Right hindlimb (tissue), 1 donor: ENCODE results near the gene HBG1.

ENCODE experiments used
- DNase-seq: peaks from one replicate; pipeline ENCODE4 v3.0.0-alpha.2; 2018

The HBG1 gene

DNA sequence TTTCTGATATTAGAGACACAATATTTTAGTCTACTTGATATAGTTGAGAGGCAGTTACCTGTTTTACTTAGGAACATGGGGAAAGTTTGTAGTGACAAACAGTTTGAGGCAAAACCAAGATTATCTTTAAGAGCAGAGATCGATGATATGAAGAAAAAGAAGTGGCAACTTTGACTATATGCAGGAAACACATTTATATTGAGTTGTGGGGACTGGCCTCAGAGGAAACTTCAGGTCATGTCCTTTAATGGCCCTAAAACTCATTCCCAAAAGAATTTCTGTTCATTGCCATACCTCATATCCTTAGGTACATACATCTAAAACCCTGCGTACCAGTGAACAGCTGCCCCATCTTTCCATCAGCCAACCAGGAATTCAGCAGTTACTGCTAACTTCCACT lies 4.5 kb downstream of the HBG1 start:
- no peak for DNase-seq

DNA sequence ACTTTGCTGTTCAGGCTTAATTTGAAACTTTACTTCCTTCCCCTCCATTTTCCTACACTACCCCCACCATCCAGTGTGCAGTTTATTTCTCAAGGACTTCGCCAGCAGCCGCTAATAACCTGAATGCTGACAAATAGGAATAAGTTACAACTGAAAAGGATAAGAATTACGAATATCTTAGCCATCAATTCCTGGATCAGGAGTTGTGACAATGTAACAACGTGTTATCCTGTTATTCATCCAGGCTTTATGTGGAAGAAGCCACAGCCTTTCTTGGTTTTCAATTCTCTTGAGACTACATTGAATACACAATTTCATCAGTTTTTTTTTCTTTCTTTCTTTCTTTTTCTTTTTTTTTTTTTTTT lies 5.9 kb downstream of the HBG1 start:
- no peak for DNase-seq

DNA sequence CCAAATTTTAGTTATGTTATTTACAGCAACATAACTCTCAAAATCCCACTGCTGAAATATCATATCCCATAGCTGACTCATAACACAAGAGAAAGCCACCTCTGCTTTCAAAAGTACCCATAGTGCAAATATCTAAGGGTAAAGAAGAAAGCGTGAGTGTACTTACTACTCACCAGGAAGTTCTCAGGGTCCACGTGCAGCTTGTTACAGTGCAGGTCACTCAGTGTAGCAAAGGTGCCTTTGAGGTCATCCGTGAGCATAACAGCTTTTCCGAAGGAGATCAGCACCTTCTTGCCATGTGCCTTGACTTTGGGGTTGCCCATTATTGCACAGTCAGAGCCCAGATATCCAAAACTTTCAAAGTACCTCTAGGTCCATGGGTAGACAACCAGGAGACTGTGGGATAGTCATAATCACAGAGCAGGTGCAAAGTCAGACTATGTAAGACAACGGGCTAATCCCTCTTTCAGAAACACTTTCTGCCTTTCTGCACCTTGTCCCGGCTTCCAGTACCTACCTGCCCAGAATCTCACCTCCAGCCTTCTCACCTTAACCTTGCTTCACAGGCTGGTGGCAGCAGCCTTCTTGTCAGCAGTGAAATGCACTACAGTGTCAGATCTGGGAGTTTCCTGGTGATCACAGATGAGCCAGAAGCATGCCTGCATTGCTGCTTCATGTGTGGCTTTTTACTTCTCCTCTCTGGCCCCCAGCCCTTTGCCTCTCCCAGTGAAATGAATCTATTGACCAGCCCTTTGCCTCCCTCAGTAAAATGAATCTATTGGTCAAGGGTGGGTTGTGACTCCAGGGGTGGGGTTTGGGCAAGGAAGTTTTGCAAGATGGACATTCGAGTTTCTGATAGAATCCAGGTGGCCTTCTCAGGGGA lies 6.5 kb downstream of the HBG1 start:
- DNase-seq, result no peak

DNA sequence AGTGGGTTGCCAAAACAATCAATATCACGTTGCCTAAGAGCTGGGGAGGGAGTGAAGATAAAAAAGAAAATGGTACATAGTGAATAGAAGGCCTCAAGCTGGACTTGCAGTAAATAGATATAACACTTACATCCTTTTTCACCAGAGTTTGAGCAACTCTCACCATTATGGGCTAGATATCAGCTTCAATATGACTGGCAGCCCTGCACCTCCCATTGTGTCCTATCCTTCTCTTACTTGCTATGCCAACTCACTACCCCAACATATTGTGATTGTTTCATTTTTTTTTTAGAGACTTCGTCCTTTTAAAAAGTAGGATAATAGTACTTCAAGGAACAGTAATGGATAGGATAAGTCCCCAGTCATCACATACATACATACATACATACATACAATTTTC lies 7.4 kb downstream of the HBG1 start:
- DNase-seq, result no peak

DNA sequence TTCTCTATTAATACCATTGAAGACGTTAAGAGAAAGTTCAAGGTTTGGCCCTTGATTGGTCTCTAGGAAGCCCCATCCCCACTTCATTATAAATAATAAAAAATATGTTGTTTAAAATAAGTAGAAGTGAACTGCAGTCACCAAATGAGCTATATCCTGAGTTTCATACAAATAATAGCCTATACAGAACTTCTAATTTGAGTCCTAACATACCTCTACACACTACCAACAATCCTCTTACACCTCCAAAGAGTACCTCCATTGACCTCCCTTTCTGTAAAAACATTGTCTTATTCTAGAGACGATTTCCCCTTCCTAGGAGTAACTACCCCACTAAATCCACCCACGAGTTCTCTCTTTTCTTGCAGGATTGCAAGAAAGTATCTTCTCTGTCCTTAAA lies 8.2 kb downstream of the HBG1 start:
- no peak for DNase-seq

DNA sequence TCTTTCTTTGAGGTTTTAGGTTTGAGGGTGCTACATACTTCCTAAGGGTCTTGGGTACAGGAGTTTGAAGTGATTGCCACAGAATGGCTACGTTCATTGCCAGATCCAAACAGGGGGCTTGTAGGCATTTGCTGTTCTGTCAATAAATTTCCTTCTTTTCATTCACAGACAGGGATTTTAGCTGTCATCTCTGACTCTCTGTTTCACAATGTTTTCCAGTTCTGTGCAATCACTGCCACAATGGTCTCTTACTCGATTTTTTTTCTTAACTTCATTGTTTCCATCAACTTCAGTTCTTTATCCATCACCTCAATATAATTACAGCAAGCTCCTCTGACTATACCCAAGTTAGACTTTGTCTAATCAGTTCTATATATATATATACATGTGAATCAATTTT lies 9.2 kb downstream of the HBG1 start:
- no peak for DNase-seq

DNA sequence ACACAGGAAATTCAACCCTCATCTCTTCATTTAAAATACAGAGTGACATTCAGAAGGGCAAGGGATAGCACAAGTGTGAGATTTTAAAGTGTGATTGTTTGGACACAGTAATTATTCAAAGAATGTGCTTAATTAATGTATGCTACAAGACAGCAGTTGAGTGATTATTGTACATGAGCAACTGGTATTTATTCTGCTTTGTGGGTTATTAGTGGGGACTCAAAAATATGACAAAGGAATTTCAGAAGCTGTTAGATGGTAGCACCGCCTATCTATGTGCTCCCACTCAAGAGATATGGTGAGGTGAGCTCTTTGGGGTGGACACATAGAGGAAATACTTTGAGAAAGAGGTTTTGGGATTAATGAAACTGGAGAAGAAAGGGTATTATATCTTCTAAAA lies 9.6 kb downstream of the HBG1 start:
- no peak for DNase-seq

DNA sequence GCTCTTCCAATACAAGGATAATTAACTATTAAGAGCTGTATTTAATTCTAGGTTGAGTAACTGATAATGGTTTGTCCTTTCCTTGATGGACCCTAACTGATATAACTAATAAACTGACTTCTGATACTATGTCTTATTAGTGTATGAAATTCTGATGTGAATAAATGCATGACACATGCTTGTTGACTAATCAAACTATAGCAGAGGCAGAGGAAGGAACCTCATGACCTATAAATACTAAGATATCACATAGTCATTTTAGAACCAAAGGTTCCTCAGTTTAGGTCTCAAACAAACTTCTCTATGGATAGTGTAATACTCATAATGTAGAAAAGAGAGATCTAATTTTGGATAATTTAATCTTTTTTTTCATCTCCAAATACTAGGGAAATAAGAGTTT lies 10.6 kb downstream of the HBG1 start:
- no peak for DNase-seq

DNA sequence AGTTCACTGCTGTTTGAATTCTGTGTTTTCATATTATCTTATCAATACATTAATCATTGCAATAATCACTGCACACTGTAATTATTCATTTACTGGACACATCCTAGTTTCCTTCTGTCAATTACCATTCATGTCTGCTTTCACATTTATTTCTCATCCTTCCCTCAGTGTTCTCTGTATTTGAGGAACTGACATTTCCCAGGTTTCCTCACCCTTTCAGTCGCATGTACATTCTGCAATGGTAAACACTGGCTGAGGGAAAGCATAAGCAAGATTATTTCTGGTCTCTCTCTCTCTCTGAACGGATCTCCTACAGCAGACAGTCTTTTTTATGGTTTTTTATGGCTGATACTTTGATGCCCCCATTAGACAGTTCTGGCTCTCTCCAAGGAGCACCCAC lies 11.2 kb downstream of the HBG1 start:
- DNase-seq, result no peak

DNA sequence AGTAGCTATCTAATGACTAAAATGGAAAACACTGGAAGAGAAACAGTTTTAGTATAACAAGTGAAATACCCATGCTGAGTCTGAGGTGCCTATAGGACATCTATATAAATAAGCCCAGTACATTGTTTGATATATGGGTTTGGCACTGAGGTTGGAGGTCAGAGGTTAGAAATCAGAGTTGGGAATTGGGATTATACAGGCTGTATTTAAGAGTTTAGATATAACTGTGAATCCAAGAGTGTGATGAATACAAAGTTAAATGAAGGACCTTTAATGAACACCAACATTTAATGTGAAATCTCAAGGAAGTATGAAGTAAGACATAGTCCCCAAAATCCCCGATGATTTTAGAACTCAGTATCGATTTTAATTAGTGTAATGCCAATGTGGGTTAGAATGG lies 12.2 kb downstream of the HBG1 start:
- DNase-seq, result no peak

DNA sequence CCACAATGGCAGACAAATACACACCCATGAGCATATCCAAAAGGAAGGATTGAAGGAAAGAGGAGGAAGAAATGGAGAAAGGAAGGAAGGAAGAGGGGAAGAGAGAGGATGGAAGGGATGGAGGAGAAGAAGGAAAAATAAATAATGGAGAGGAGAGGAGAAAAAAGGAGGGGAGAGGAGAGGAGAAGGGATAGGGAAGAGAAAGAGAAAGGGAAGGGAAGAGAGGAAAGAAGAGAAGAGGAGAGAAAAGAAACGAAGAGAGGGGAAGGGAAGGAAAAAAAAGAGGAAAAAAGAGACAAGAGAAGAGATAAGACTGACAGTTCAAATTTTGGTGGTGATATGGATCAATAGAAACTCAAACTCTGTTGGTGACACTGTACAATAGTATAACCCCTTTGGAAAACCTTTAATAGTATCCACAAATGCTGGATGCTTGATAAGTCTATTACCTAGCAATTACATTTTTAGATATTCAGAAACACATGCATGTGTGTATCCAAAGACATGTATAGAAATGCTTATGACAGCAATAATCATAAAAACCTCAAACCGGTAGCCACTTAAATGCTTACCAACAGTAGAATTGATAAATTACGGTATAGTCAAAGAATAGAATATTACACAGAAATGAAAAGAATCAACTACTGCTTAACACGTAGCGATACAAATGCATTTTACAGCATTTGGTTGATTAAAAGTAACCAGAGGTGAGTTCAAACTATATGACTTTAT lies 14.1 kb downstream of the HBG1 start:
- no peak for DNase-seq

DNA sequence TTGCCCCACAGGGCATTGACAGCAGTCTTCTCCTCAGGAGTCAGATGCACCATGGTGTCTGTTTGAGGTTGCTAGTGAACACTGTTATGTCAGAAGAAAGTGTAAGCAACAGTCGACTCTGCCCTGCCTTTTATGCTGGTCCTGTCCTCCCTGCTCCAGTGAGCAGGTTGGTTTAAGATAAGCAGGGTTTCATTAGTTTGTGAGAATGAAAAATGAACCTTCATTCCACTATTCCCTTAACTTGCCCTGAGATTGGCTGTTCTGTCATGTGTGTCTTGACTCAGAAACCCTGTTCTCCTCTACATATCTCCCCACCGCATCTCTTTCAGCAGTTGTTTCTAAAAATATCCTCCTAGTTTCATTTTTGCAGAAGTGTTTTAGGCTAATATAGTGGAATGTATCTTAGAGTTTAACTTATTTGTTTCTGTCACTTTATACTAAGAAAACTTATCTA lies 15.2 kb downstream of the HBG1 start, which contains the start of gene HBD:
TSS of gene HBD (minus strand) at position 103 of the 454 bp plus-strand sequence. CDS start at position 53, 50 bp downstream.
- no peak for DNase-seq

DNA sequence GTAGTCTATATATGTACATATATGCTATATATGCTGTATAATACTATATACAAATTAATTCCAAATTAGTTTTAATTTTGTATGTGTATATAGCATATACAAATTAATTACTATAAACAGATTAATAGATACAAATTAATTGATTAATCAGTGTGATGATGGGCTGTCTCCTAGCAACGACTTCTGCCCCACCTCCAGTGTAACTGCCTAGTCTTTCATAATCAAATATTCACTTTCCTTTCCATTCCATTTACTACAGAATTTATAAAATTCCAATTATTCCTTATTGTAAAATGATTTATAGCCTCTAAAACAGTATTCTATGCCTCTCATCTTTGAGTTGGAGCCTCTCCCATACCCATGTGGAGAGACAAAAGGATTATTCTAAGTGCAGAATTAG lies 16.4 kb downstream of the HBG1 start:
- DNase-seq, result no peak

DNA sequence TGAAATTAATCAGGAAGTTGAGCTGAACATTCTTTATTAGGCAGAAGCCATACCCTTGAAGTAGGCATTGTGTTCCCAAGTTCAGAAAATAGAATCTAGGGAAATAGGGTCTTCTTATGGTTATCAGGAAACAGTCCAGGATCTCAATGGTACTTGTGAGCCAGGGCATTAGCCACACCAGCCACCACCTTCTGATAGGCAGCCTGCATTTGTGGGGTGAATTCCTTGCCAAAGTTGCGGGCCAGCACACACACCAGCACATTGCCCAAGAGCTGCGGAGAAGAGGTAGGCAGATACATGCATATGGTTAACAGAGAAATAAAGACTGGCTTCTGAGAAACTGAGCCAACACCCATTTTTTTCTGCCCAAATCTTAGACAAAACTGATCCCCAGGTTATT lies 16.8 kb downstream of the HBG1 start:
- DNase-seq, result no peak

DNA sequence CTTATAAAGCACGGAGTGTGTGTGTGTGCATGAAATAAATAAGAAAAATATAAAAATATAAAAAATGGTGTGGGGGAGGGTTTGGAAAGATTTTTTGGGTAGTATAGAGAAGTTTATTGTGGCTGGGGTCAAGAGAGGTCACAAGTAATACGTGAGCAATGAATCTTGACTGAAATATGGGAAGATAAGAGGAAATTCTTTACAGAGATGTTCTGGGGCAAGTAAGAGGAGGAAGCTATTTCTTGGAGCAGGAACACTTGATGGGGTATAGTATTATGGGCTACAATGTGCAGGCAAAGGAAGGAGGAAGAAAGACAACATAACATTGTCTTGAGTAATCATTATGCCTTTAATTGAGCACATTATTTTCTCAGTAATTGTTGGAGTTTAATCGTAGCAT lies 17.5 kb downstream of the HBG1 start:
- DNase-seq, result no peak

DNA sequence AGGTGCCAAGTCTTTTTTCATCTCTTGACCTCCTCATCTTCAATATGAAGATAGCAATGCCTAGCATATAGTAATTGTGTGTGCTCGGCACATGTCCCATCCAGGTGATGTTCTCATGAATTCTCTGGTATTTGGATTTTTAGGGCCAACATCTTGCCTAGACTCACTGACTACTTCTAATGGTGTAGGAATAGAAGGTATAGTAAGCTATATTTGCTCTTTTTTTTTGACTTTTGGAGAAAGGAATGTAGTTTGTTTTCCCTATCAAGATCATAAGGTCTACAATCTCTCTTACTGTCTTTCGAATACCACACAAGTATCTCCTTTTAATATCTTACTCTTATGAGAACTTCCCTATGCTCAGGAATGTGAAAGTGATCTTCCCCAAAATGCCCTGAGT lies 18.5 kb downstream of the HBG1 start:
- no peak for DNase-seq

DNA sequence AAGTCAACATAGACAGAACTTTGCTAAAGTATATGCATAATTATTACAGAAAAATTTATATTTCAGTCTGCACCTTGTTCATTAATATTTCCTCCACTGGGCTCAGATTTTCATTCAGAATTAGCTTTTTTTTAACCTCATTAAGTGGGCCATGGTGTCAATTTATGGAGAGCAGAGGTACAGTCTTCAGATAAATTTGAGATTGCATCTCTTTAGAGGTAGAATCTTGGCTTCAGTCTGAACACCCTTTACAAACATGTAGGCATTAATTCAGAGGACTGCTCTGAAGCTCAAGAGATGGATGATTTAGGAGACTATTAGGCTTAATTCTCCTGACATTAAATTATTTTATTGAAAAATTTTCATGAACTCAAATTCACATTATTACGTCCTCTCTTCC lies 19.4 kb downstream of the HBG1 start:
- DNase-seq, result no peak

DNA sequence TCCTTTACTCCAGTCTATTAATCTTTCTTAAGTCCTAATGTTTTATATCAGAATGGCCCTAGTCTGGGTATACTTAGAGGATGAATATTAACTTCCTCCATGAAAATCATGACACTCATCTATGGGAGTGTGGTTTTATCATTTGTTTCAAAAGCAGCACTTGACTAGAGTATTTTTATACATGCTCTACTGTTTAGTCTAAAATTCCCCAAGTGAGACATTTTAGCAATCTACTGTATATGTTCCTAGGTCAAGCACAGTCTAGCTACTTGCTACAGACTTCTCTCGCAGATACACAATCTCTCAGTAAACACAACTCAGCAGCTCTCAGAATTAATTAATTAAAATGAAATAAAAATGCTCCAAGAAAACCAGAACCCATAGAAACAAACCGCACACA lies 19.9 kb downstream of the HBG1 start:
- DNase-seq, result no peak

DNA sequence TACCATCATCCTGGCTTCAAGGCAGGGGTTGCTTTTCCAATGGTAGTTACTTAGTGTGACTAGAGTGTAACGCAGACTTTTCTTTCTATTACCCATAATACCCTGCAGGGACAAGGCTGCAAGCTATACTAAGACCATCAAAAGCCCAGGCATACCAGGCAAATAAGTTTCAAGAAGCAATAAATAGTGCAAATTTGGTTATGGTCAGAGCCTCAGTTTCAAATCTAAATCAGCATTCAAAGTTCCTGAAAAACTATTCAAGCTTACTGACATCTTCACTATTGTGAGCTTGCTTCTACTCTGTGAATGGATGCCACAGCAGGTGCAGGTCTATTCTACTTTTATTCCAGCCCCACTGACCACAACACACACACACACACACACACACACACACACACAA lies 20.3 kb downstream of the HBG1 start:
- no peak for DNase-seq

DNA sequence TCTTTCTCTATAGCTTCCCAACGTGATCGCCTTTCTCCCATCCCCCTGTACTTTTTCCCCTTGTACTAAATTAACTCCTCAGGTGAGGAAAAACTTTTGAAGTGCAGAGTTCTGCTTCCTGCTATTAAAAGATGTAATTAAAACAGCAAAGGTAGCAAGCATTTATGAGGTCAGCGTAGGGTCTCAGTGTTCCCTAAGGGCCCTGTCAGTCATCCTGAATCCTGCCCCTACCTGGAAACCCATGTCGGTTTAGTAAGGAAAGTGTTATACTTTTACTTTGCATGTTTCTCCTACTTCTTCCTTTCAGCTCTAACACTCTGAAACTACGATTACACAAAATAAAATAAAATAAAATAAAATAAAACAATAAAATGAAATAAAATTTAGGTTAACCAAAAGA lies 21.5 kb downstream of the HBG1 start:
- no peak for DNase-seq

DNA sequence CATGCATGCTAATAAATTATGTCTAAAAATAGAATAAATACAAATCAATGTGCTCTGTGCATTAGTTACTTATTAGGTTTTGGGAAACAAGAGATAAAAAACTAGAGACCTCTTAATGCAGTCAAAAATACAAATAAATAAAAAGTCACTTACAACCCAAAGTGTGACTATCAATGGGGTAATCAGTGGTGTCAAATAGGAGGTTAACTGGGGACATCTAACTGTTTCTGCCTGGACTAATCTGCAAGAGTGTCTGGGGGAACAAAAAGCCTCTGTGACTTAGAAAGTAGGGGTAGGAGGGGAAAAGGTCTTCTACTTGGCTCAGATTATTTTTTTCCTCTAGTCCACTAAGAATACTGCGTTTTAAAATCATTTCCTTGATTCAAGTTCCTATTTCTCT lies 22.0 kb downstream of the HBG1 start:
- DNase-seq, result no peak

DNA sequence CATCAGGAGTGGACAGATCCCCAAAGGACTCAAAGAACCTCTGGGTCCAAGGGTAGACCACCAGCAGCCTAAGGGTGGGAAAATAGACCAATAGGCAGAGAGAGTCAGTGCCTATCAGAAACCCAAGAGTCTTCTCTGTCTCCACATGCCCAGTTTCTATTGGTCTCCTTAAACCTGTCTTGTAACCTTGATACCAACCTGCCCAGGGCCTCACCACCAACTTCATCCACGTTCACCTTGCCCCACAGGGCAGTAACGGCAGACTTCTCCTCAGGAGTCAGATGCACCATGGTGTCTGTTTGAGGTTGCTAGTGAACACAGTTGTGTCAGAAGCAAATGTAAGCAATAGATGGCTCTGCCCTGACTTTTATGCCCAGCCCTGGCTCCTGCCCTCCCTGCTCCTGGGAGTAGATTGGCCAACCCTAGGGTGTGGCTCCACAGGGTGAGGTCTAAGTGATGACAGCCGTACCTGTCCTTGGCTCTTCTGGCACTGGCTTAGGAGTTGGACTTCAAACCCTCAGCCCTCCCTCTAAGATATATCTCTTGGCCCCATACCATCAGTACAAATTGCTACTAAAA lies 22.8 kb downstream of the HBG1 start, which contains the start of gene HBB:
TSS of gene HBB (minus strand) at position 340 of the 579 bp plus-strand sequence. CDS start at position 290, 50 bp downstream.
- no peak for DNase-seq

DNA sequence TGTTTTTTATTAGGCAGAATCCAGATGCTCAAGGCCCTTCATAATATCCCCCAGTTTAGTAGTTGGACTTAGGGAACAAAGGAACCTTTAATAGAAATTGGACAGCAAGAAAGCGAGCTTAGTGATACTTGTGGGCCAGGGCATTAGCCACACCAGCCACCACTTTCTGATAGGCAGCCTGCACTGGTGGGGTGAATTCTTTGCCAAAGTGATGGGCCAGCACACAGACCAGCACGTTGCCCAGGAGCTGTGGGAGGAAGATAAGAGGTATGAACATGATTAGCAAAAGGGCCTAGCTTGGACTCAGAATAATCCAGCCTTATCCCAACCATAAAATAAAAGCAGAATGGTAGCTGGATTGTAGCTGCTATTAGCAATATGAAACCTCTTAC lies 24.2 kb downstream of the HBG1 start:
- DNase-seq, result no peak
